Vagina (tissue), 2 donors: ENCODE data around the gene MAMLD1. TPM values are rescaled to one million over a fixed set of nuclear protein-coding genes. Genes with fewer than 3 reads are reported as not detected.

Experiments
- DNase-seq, 2 donors: peaks; one replicate each; pipeline ENCODE4 v3.0.0-alpha.2; 2017; ENCODE audit errors: extremely low spot score in 2 of 2
- H3K27ac ChIP-seq: fragments of 200-600 bp; sonication (generic); one replicate; pipeline ENCODE4 v1.5.1; 2019
- H3K27me3 ChIP-seq: fragments of 200-600 bp; sonication (generic); one replicate; pipeline ENCODE4 v1.5.1; 2019
- H3K36me3 ChIP-seq, 2 donors: fragments of 200-600 bp; sonication (generic); one replicate each; pipeline ENCODE4 v1.5.1; 2017 to 2019
- H3K4me1 ChIP-seq: fragments of 200-600 bp; sonication (generic); one replicate; pipeline ENCODE4 v1.5.1; 2019
- H3K4me3 ChIP-seq, 2 donors: fragments of 200-600 bp; sonication (generic); 1 replicate in 1 of 2; 2 replicates in 1 of 2; pipeline ENCODE4 v1.5.1; 2016 to 2019
- H3K9me3 ChIP-seq: fragments of 200-600 bp; sonication (generic); one replicate; pipeline ENCODE4 v1.5.1; 2019
- POLR2A ChIP-seq, 2 donors: fragments of 450-650 bp; IDR thresholded peaks; one replicate each; pipeline ENCODE4 v1.6.1; 2017; ENCODE audit warnings: antibody characterized with exemption in 2 of 2, mild to moderate bottlenecking in 2 of 2, moderate library complexity in 2 of 2
- POLR2AphosphoS5 ChIP-seq, 2 donors: sonication (generic); formaldehyde crosslinking; IDR thresholded peaks; one replicate each; pipeline ENCODE4 v1.9.0; 2017; ENCODE audit warnings: antibody characterized with exemption in 2 of 2, mild to moderate bottlenecking in 2 of 2, low read depth in 1 of 2; ENCODE audit not compliant: insufficient read depth in 1 of 2
- intact Hi-C: fragments of 100-400 bp; cut with DNase I; formaldehyde crosslinking; loops from one replicate; pipeline ENCODE4 v1.15.1; 2023
- total RNA-seq: library from RNA; depleted of rRNA; stranded (reverse); fragments of >200 nt; gene quantifications from one replicate; pipeline ENCODE4 v1.2.3, GENCODE V29; 2016
- TF ChIP-seq, protein P1 (sequence below), 3 experiments: fragments of 450-650 bp in 2 of 3; fragments of 200-600 bp in 1 of 3; sonication (generic) in 1 of 3; IDR thresholded peaks; one replicate each; pipeline ENCODE4 v1.5.1; 2017 to 2019; ENCODE audit warnings: antibody characterized with exemption in 3 of 3, mild to moderate bottlenecking in 2 of 3, moderate library complexity in 2 of 3

MAMLD1 gene
- total RNA-seq, 1 donor from 2014 or later: 3.2 TPM

DNA sequence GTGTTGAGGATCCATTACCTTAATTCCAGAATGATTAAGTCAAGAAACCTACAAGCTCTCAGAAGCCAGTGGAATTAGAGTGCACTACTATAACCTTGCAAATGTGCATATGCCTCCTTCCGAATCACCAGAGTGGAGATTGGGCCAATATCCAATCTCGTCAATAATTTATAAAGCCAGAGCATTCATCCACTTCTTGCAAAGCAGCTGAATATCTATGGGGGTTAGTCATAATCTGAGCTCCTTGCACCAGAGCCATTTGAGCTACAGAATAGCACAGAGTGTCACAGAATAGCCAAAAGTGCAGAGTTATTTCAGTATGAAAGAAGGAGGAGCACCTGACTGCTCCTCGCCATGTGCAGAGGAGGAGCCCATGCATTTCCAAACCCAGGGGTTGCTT, 136.1 kb downstream of the MAMLD1 start:
- intact Hi-C loops: no loop called here
- Histone ChIP-seq H3K27me3 (no peaks in the 10 kb centered on the region), H3K9me3 (no peaks in the 10 kb centered on the region), H3K4me1 (peaks cover 5% of the 10 kb centered on the region), H3K4me3 (no peak overlapping the region), H3K27ac (no peak overlapping the region), H3K36me3 (no peaks in the 10 kb centered on the region)
- no peak for TF ChIP-seq POLR2A (IDR thresholded peaks at IDR 0.05)
- no peak for TF ChIP-seq POLR2AphosphoS5 (IDR thresholded peaks at IDR 0.05; ENCODE audit: insufficient read depth in 1 of 2, low read depth in 1 of 2)
- TF ChIP-seq, protein P1, sequence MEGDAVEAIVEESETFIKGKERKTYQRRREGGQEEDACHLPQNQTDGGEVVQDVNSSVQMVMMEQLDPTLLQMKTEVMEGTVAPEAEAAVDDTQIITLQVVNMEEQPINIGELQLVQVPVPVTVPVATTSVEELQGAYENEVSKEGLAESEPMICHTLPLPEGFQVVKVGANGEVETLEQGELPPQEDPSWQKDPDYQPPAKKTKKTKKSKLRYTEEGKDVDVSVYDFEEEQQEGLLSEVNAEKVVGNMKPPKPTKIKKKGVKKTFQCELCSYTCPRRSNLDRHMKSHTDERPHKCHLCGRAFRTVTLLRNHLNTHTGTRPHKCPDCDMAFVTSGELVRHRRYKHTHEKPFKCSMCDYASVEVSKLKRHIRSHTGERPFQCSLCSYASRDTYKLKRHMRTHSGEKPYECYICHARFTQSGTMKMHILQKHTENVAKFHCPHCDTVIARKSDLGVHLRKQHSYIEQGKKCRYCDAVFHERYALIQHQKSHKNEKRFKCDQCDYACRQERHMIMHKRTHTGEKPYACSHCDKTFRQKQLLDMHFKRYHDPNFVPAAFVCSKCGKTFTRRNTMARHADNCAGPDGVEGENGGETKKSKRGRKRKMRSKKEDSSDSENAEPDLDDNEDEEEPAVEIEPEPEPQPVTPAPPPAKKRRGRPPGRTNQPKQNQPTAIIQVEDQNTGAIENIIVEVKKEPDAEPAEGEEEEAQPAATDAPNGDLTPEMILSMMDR (IDR thresholded peaks at IDR 0.05): no peak
- no peak for DNase-seq

DNA sequence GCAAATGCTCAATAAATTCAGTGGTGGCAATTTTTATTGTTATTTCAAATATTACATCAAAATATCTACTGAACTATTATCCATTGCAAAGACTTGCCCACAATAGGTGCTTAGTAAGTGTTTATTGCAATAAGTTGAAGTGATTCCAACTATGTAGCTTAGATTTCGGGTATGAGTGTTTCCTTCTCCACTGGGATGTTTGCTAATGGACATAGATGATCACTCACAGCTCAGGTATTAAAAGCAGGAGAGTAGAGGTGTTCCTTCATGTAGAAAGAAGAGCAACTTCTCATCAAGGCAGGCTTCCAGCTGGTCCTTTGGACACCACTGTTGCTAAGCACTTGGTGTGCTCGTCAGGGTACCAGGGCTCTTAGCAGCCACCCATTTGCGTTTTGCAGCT, 139.0 kb downstream of the MAMLD1 start:
- Histone ChIP-seq H3K4me3 (no peak overlapping the region), H3K27ac (no peak overlapping the region), H3K4me1 (peaks cover 5% of the 10 kb centered on the region), H3K27me3 (no peaks in the 10 kb centered on the region), H3K36me3 (no peaks in the 10 kb centered on the region), H3K9me3 (no peaks in the 10 kb centered on the region)
- intact Hi-C loops: loop anchor here (10.0 kb wide), 1 partner anchor 127 kb away; no protein-coding TSS in a partner anchor
- TF ChIP-seq, protein P1 (IDR thresholded peaks at IDR 0.05): no peak
- no peak for TF ChIP-seq POLR2AphosphoS5 (IDR thresholded peaks at IDR 0.05; ENCODE audit: insufficient read depth in 1 of 2, low read depth in 1 of 2)
- no peak for TF ChIP-seq POLR2A (IDR thresholded peaks at IDR 0.05)
- DNase-seq: no peak

DNA sequence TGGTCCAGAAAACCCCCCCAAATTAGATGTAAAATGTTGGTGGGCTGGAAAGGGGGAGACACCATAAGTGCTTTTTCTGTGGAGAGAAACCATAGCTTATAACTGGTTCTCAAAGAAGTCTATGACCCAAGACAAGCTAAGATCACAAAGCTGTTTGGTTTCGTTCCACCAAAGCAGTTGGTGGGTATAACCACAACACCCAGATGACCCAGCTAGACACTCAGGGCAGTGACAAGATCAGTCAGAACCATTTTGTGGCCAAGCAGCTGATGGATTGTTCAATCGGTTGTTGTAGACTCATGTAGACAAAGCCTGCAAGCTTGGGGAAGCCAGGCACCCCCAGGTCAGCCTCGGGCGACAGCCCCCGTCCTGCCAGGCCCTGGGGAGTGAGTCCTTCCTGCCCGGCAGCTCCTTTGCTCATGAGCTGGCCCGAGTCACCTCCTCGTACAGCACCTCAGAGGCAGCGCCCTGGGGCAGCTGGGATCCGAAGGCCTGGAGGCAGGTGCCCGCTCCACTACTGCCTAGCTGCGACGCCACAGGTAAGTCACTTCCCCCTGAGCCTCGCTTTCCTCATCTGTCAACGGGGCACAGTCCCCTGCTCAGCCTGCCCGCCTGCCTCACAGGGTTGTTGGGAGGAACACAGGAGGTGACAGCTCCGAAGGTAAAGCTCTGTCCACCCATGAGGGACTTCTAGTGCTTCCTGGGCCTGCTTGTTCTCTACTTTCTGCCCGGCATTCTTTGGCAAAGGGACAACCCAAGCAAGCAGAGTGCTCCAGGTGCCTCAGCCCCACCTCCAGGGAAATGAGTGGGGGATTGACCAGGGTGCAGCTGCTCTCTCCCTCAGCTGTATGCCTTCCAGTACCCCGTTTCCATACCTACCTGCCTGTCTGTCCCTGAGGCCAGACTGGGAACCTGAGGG, 140.1 kb downstream of the MAMLD1 start:
- Histone ChIP-seq H3K9me3 (no peaks in the 10 kb centered on the region), H3K27ac (no peak overlapping the region), H3K4me1 (peaks cover 8% of the 10 kb centered on the region), H3K4me3 (no peak overlapping the region), H3K27me3 (no peaks in the 10 kb centered on the region), H3K36me3 (no peaks in the 10 kb centered on the region)
- intact Hi-C loops: loop anchor here (10.0 kb wide), 1 partner anchor 128 kb away; no protein-coding TSS in a partner anchor
- no peak for DNase-seq
- TF ChIP-seq, protein P1 (IDR thresholded peaks at IDR 0.05): no peak
- TF ChIP-seq POLR2A (IDR thresholded peaks at IDR 0.05) (no peak), POLR2AphosphoS5 (IDR thresholded peaks at IDR 0.05; ENCODE audit: insufficient read depth in 1 of 2, low read depth in 1 of 2) (no peak)

DNA sequence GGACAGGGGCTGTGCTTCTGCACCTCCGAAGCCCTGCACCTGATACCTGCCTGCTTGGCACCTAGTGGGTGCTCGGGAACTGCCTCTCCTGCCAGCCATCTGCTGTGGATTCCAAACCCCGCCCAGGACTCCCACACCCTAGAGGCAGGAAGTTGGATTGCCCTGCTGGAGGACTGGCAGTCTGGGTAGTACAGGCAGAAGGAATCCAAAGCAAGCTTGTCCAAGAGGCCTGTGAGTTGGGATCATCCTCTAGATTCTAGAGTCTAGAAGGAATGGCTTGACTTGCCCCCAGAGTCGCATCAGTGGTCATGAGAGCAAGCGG, 140.7 kb downstream of the MAMLD1 start:
- Histone ChIP-seq H3K27me3 (no peaks in the 10 kb centered on the region), H3K4me1 (peaks cover 14% of the 10 kb centered on the region), H3K27ac (no peak overlapping the region), H3K9me3 (no peaks in the 10 kb centered on the region), H3K36me3 (no peaks in the 10 kb centered on the region), H3K4me3 (no peak overlapping the region)
- intact Hi-C loops: loop anchor here (10.0 kb wide), 1 partner anchor 129 kb away; no protein-coding TSS in a partner anchor
- DNase-seq: no peak
- no peak for TF ChIP-seq POLR2A (IDR thresholded peaks at IDR 0.05)

DNA sequence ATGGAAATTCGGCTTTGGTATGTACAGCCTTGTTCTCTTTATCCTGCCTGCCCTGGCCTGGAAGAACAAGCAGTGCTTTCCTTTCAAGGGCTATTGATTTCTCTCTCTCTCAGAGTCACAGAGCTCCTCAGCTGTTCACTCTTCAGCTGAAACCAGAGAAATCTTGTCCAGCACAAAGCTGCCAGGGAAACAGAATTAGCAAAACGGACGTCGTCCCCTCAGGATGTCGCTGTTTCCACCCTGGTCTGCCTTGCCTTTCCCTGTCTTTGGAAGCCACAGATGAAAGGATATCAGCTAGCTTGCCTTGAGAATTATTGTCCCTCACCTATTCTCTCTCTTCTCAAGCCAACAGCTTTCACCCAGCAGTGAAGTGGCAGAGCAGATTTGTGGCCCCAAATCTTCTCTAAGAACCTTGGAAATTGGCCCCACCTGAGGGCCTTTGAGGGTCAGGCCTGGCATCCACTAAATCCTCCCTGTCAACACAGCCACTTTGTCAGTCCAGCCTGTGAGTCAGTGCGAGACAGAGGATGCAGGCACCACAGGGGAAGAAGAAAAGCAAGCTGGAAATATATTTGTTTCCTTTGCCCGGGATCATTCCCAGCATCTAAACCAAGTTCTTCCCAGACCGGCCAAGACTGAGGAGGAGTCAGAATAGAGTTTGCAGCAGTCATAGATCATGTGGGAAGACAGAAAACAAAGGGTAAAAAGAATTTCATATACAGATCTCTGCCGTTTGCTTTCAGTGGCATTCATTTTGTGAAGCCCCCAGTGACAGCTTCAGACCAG, 141.5 kb downstream of the MAMLD1 start:
- TF ChIP-seq, protein P1 (IDR thresholded peaks at IDR 0.05): no peak
- no peak for TF ChIP-seq POLR2A (IDR thresholded peaks at IDR 0.05)
- no peak for TF ChIP-seq POLR2AphosphoS5 (IDR thresholded peaks at IDR 0.05; ENCODE audit: insufficient read depth in 1 of 2, low read depth in 1 of 2)
- Histone ChIP-seq H3K27ac (no peak overlapping the region), H3K27me3 (no peaks in the 10 kb centered on the region), H3K4me3 (no peak overlapping the region), H3K4me1 (peaks cover 15% of the 10 kb centered on the region), H3K9me3 (no peaks in the 10 kb centered on the region), H3K36me3 (no peaks in the 10 kb centered on the region)
- intact Hi-C loops: loop anchor here (10.0 kb wide), 1 partner anchor 130 kb away; no protein-coding TSS in a partner anchor
- no peak for DNase-seq
